HCT116 (cell line): ENCODE measurements around the gene SLC14A1.

Experiments used
- CEBPB ChIP-seq: IDR thresholded peaks from 2 replicates; pipeline ENCODE4 v1.6.1; 2012; ENCODE audit warnings: low read depth
- CTCF ChIP-seq, 3 experiments: fragments of 200-600 bp in 1 of 3; sonication (generic) in 1 of 3; IDR thresholded peaks in 2 of 3; conservative IDR thresholded peaks in 1 of 3; 2 replicates each; pipeline ENCODE4 v1.5.1; 2012 to 2017; ENCODE audit warnings: low read depth in 2 of 3, low read length in 2 of 3, antibody characterized with exemption in 1 of 3, borderline replicate concordance in 1 of 3, control low read depth in 1 of 3, mild to moderate bottlenecking in 1 of 3, mixed read lengths in 1 of 3, mixed run types in 1 of 3, moderate library complexity in 1 of 3; ENCODE audit not compliant: insufficient read depth in 1 of 3
- ELF1 ChIP-seq: IDR thresholded peaks from 2 replicates; pipeline ENCODE4 v1.6.1; 2012; ENCODE audit warnings: low read depth, borderline replicate concordance
- EZH2 ChIP-seq: fragments of 200-600 bp; sonication (generic); IDR thresholded peaks from 2 replicates; pipeline ENCODE4 v1.6.1; 2017; ENCODE audit warnings: antibody characterized with exemption, mixed run types
- EZH2phosphoT487 ChIP-seq: fragments of 200-600 bp; IDR thresholded peaks from 2 replicates; pipeline ENCODE4 v1.6.1; 2018; ENCODE audit warnings: antibody characterized with exemption, borderline replicate concordance
- JUND ChIP-seq: IDR thresholded peaks from 2 replicates; pipeline ENCODE4 v1.6.1; 2012
- MAX ChIP-seq: IDR thresholded peaks from 2 replicates; pipeline ENCODE4 v1.6.1; 2012
- POLR2A ChIP-seq: IDR thresholded peaks from 2 replicates; pipeline ENCODE4 v1.7.0; 2011; ENCODE audit warnings: borderline replicate concordance; ENCODE audit not compliant: insufficient read depth, insufficient read length; ENCODE audit errors: extremely low read depth
- POLR2AphosphoS5 ChIP-seq: IDR thresholded peaks from 2 replicates; pipeline ENCODE4 v1.6.1; 2011; ENCODE audit warnings: mild to moderate bottlenecking, low read depth, low read length, moderate library complexity
- TCF7L2 ChIP-seq: IDR thresholded peaks from 2 replicates; pipeline ENCODE4 v1.7.0; 2011; ENCODE audit warnings: borderline replicate concordance, inconsistent platforms; ENCODE audit not compliant: insufficient read depth, insufficient read length; ENCODE audit errors: extremely low read depth
- YY1 ChIP-seq: IDR thresholded peaks from 2 replicates; pipeline ENCODE4 v1.6.1; 2011; ENCODE audit warnings: low read length, low read depth, moderate library complexity, mild to moderate bottlenecking; ENCODE audit not compliant: insufficient replicate concordance; ENCODE audit errors: extremely low read depth
- ZBTB33 ChIP-seq: IDR thresholded peaks from 2 replicates; pipeline ENCODE4 v1.6.1; 2011; ENCODE audit warnings: mild to moderate bottlenecking, low read length, moderate library complexity; ENCODE audit not compliant: insufficient replicate concordance; ENCODE audit errors: extremely low read depth
- ZNF274 ChIP-seq: fragments of 200-500 bp; sonication (Bioruptor generic); IDR thresholded peaks from 2 replicates; pipeline ENCODE4 v1.6.1; 2014; ENCODE audit warnings: mild to moderate bottlenecking, low read depth, low read length, inconsistent platforms
- TF ChIP-seq, protein P1 (sequence below): IDR thresholded peaks from 2 replicates; pipeline ENCODE4 v1.6.1; 2012

GRCh38 chr18:45684341-45685115, 39.5 kb upstream of the SLC14A1 start:
- TF ChIP-seq, protein P1, sequence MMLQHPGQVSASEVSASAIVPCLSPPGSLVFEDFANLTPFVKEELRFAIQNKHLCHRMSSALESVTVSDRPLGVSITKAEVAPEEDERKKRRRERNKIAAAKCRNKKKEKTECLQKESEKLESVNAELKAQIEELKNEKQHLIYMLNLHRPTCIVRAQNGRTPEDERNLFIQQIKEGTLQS, result no peak
- TF ChIP-seq JUND (no peak), YY1 (no peak), EZH2phosphoT487 (no peak), CTCF (IDR thresholded peaks at IDR 0.05 in 2 of 3, conservative IDR thresholded peaks at IDR 0.05 in 1 of 3; ENCODE audit: borderline replicate concordance in 1 of 3, insufficient read depth in 1 of 3, low read depth in 2 of 3, low read length in 2 of 3) (no peak), EZH2 (no peak), ZNF274 (no peak), POLR2AphosphoS5 (no peak), ELF1 (no peak), ZBTB33 (no peak), POLR2A (no peak), TCF7L2 (no peak), MAX (no peak), CEBPB (no peak)
